Right hindlimb (tissue), 1 donor: ENCODE results near the gene CARD8.
"Not testable (repeated sequence)": the region's sequence is repeated elsewhere in the genome, so short reads cannot be mapped to it uniquely, and the experiment has no call there.

Source experiments
- DNase-seq: peaks from one replicate; pipeline ENCODE4 v3.0.0-alpha.2; 2018

CARD8 gene, protein sequence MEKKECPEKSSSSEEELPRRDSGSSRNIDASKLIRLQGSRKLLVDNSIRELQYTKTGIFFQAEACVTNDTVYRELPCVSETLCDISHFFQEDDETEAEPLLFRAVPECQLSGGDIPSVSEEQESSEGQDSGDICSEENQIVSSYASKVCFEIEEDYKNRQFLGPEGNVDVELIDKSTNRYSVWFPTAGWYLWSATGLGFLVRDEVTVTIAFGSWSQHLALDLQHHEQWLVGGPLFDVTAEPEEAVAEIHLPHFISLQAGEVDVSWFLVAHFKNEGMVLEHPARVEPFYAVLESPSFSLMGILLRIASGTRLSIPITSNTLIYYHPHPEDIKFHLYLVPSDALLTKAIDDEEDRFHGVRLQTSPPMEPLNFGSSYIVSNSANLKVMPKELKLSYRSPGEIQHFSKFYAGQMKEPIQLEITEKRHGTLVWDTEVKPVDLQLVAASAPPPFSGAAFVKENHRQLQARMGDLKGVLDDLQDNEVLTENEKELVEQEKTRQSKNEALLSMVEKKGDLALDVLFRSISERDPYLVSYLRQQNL

DNA sequence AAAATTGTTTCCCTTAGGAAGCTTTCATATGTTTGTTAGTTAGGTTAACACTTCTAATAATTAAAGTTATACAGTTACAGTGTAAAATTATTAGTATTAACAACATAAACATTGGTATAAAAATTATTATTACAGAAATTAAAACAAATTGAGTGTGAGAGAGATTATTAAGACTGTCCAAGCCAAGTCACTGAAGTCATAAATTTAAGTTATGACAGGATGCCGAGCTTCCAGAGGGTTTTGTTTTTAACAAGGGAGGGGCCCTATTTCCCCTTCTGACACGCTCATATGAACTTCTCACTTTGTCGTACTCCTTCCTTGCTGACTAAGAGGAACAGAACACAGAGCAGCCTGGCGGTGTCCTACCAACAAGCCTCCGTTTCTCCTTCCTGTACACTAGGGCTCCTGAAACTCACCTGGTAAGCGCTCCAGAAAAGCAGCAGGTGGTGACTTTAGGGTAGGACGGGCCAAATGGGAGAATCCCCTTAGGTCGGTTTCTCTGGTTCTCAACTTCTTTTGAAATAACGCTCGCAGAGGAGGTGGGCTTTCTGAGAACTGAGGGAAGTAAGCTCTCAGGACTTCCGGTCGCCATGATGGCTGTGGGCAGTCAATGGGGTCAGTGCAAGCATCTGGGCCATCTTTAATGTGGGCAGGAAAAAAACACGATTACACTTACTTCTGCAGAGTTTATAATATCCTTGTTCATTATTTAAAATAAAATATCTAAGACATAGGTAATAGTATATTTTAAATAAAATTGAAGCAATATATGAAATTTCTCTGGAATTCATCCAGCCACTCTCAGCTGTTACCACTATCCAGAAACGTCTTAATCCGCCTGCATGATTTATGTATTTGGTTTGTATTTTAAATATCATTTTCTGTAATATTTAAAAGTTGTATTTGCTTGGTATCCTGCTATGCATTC is at the start of gene CARD8:
TSS of gene CARD8 (minus strand) at position 537 of the 928 bp plus-strand sequence. CDS start 14,892 bp downstream, outside the sequence.
- peak; percentile 91 for DNase-seq

DNA sequence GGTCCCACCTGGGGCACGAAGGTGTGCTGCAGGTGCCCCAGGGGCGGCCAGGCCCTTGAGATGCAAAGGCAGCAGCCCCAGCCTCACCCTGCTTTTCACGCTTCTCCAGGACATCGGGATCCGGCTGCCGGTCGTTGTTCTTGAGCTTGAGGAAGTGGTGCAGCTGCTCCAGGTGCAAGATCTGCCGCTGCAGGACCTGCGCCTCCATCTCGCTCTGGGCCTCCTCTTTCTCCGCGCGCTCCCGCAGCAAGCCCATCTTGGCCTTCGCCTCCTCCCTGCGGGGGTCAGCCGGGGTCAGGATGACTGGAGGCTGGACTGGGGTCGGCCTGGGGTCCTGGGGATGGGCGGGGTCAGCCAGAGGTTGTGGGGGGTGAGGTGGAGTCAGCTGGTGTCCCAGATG is 48.2 kb upstream of the CARD8 start:
- DNase-seq, result no peak

DNA sequence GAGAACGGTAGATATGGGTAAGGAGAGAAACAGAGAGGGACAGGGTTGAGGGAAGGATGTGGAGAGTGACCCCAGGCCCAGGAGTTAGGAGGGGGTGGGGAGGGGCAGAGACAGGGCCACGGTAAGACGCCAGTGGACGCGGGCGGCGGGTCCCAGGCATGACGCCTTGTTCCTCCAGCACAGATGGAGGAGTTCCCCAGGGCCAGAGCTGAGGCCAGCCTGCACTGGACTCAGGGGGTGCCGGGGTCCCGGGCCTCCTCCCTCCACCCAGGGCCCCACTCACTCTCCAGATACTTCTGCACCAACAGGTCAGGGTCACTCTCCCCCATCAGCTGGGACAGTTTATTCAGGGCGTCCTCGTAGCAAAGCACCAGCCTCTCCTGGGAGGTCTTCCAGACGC is 47.7 kb upstream of the CARD8 start:
- no peak for DNase-seq

DNA sequence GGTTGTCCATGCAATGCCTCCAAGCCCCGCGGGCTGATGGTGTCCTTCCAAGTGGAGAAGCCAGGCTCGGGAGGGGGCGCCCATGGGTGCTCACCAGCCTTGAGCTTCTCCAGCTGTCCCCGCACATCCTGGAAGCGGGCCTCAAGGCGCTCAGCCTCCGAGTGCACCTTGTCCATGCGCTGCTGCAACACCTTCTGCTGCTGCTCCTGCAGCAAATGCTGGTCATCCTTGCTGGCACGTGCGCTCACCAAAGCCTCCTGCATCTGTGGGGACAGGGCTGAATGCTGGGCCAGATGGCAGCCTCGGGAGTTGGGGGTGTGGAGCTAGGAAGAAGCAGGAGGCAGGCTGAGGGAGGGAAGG is 46.9 kb upstream of the CARD8 start:
- no peak for DNase-seq

DNA sequence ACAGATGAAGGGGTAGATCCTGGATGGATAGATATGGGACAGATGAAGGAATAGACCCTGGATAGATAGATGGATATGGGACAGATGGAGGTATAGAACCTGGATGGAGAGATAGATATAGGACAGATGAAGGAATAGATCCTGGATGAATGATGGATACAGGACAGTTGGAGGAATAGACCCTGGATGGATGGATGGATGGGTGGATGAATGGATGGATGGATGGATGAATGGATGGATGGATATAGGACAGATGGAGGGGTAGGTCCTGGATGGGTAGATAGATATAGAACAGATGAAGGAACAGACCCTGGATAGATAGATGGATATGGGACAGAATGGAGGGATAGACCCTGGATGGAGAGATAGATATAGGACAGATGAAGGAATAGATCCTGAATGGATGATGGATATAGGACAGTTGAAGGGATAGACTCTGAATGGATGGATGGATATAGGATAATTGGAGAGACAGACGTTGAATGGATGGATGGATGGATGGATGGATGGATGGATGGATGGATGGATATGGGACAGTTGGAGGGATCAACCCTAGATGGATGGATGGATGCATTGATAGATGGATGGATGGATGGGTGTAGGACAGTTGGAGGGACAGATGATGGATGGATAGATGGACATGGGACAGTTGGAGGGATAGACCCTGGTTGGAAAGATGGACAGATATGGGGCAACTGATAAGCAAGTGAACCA is 46.3 kb upstream of the CARD8 start:
- no peak for DNase-seq

DNA sequence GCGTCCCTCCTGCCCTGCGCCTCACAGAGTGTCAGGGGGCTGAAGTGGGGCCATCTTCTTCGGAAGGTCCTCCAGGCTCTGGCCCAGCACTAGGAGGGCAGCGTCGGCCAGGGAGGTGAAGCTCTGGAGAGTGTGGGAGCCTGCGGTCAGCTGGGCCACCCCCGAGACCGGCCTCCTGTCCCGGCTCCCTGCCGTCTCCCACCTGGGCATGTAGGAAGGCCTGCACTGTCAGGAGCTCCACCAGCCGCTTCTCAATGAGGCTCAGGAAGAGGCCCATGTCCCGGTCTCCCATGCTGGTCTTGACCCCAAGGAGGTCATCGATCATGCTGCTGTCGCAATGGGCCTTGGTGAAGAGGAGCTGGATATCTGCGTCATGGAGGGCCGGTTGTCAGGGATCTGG is 42.3 kb upstream of the CARD8 start:
- DNase-seq, result no peak

DNA sequence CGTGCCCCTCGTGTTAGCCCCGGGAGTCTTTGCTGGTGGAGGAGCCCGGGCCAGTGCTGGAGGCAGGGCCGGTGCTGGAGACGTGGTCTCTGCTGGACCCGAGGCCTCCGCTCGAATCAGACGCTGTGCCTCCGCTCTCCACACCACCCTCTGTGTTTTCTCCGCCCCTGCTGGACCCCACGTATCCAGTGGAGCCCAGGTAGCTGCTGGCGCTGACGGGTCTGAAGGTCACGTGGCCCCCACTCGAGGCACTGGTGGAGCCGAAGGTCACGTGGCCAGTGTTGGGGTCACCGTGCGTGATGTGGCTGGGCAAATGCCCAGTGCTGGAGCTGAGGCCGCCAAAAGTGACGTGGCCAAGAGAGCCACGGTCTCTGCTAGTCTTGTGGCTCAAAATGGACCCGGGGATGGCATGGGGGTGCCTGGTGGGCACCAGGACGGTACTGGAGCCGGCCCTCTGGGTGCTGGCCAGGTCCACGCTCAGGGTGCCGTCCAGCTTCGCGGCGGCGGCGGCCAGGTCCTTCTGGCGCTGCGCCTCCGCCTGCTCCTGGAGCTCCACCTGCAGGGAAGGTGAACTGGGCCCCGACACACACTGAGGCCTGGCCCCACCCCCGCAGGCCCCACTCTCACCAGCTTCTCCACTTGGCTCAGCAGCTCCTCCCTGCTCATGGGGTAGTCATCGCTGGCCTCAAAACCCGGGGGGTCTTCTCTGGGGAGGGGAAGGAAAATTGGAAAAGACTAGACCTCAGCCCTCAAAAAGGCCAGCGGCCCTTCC is 41.4 kb upstream of the CARD8 start:
- DNase-seq, result no peak

DNA sequence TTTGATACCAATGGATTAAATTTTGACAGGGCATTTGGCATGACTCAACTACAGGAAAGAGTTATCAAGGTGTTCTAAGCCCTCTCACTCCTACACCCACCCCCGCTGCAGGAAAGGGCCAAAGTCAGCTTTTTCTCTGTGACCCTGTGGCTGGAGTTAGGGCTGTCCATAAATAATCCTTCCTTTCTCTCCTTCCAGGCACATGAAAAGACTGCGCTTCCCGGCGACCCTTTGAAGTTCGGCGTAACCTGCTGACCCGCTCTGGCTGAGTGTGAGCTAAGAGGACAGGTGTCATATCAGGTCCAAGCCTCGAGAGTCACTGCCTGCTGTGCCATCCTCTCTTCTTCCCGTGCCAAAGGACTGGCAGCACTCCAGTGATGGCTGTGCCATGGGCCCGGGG is 39.7 kb upstream of the CARD8 start:
- no peak for DNase-seq

DNA sequence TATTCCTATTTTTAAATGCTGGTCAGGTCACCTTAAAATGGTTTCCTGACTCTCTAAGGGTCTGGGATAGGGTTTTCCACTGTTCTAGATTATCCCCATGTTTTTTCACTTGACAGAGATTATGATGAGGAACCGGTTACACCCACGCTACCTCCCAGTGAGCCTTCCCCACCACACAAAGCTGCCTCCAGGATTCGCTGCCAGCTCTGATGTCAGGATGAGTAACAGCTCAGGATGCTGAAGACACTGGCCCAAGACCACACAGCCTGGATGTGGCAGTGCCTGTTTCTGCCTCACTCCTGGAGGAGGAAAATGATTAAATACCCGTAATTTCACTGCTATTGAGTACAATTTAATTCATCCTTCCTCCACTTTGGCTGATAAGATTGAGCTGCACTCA is 37.1 kb upstream of the CARD8 start:
- DNase-seq, result no peak

DNA sequence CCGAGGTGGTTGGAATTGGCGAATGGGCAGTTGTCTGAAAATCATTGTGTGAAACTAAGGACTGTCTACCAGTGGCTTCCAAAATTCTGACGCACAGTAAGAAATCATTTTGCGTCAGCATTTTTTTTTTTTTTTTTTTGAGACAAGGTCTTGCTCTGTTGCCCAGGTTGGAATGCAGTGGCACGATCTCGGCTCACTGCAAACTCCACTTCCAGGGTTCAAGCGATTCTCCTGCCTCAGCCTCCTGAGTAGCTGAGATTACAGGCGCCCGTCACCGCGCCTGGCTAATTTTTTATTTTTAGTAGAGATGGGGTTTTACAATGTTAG is 35.7 kb upstream of the CARD8 start:
- not testable (repeated sequence) for DNase-seq

DNA sequence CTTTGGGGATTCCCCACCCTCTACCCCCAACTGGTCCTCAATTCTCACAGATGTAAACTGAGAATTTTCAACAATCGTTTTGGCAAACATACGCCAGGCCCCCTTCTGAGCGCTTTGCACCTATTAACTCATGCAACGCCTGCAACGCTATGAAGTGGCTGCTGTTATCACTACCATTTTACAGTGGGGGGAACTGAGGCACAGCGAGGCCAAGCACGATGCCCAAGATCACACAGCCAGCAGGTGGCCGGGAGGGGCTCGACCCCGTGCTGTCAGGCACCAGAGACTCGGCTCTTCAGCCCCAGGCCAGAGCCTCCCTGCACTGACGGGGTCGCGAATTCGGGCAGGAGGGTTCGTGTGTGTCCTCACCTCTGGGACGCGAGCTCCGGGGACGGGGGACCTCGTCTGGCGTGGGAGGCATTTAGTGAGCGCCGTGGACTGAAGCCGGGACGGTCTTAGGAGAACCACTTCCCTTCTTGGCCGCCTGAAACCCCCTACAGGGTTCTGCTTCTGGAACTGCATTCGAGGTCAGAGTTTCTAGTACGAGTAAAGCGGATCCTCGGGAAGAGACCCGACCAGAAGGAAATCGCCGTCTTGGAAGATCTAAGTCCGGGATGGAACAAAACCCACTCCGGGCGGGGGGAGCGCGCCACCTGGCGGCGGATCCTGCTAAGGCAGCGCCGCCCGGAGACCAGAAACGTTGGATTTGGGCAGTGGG is 35.2 kb upstream of the CARD8 start:
- DNase-seq, result peak; percentile 91

DNA sequence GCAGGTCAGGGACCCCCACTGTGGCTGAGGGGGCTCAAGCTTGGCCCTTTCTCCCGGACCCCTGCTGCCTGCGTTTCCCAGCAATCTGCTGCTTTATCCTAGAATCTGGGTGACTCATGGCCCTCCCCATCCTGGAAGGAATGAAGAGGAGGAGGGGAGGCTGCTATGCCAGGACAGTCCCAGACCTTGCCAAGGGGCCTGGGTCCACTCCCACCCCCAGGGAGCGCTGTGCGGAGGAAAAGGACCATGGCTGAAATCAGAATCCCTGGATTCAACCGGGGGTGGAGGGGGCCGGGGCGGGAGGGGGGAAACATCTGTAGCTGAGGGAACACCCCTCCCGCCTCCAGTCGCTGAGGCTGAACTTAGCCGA is 34.7 kb upstream of the CARD8 start:
- DNase-seq, result peak; percentile 62

DNA sequence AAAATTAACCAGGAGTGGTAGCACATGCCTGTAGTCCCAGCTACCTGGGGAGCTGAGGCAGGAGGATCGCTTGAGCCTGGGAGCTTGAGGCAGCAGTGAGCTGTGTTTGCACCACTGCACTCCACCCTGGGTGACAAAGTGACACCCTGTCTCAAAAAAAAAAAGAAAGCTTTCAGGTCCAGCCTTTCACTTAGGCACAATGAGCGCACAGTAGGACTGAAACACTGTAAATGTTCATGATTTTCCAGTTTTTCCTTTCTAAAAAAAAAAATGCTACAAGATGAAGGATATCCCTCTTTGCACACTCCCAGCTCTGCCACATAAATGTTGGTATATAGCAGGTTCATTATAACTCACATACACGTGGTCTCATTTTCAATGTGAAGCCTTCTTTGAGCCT is 32.0 kb upstream of the CARD8 start:
- no peak for DNase-seq

DNA sequence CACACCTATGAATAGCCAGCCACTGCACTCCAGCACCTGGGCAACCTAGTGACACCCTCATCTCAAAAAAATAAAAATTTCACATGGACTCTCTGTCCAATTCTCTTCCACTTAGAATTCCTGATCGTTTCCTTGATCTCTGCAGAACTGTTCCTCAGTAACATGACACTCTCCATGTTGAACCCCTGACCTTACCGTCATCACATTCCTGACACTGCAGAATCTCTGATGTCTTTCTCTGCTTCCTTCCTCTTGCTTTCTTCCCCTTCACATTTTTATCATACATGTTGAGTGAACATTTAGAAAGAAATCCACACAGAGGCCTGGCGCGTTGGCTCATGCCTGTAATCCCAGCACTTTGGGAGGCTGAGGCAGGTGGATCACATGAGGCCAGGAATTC is 29.2 kb upstream of the CARD8 start:
- no peak for DNase-seq

DNA sequence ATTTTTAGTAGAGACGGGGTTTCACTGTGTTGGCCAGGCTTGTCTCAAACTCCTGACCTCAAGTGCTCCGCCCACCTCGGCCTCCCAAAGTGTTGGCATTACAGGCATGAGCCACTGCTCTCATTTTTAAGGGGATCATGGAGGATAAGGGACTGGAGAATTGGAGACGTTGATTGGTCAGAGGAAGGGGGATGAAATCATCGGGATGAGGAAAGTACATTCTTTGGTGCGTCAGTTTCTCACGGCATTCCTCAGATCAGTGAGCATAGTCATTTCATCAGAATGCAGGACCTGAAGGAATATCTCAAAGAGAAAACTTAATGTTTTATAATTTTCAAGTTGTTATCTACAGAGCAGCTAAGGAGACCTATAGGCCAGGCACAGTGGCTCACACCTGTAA is 28.2 kb upstream of the CARD8 start:
- no peak for DNase-seq

DNA sequence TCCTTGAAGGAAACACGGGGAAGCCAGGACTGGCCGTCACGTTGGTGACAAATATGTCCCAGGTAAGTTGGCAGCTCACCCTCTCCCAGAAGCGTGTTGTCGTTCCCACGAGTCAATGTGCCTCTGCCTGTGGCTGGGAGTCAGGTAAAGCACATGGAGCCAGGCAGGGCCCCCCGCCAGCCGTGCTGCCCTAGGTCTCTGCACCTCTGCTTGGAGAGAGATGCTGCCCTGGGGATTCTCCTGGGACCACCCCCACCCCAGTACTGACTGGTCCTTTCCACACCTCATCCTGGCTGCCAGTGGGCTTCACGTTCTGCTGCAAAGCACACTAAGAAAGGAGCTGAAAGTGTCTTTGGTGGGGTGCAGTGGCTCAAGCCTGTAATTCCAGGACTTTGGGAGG is 24.0 kb upstream of the CARD8 start:
- DNase-seq, result no peak

DNA sequence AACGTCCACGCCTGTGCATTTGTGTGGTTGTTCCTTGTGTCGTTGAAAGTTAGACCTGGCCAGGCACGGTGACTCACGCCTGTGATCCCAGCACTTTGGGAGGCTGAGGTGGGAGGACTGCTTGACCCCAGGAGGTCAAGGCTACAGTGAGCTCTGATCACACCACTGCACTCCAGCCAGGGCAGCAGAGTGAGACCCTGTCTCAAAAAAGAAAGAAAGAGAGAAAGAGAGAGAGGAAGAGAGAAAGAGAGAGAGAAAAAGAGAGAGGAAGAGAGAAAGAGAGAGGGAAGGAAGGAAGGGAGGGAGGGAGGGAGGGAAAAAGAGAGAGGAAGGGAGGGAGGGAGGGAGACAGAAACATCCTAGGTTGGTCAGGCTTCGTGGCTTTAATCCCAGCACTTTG is 19.2 kb upstream of the CARD8 start:
- DNase-seq, result no peak

DNA sequence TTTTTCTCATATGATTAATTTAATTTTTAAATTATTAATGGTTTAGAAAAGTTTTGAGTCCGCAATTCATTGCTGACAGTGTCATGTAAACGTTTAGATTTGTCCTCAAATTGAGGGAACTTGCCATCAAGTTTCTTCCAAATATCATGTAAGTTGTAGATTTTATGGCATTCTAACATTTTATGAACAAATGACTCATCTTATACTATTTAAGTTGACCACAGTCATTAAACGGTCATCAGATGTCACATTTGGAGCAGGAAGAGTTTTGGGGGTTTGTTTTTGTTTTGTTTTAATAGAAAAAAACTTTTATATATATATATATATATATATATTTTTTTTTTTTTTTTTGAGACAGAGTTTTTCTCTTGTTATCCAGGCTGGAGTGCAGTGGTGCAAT is 18.5 kb upstream of the CARD8 start:
- no peak for DNase-seq

DNA sequence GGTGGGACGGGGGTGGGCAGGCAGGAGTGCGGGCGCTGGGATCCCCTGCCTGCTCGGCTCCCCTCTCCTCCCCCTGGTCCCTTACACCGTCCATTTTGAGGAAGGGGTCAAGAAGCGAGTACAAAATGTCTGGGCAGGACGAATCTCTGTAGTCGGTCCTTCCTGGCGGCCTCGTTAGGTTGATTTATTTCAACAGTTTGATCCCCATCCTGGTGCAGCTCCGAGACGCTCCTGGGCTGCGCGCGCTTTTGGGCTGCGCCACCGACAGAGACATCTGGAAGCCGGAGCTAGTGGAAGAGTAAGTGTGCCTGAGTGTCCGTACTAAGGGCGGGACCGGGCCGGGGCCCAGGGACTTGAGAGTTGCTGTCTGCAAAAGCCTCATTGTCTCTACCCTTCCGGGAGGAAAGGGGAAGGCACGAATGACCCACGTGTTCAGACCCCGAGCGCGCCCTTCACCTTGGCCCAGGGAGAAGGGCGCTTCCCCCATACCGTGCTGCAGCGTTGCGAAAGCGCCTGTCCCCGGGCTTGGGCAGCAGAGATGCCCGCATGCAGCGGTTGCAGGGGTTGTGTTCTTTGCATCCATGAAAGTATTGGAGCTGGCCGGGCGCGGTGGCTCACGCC is 15.9 kb upstream of the CARD8 start:
- DNase-seq, result peak; percentile 79

DNA sequence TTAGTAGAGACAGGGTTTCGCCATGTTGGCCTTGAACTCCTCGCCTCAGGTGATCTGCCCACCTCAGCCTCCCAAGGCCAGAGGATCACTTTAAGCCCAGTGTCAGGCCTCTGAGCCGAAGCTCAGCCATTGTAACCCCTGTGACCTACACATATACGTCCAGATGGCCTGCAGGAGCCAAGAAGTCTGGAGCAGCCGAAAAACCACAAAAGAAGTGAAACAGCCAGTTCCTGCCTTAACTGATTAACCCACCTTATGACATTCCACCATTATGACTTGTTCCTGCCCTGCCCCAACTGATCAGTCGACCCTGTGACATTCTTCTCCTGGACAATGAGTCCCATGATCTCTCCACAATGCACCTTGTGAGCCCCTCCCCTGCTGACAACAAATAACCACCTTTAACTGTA is 13.9 kb upstream of the CARD8 start:
- not testable (repeated sequence) for DNase-seq

DNA sequence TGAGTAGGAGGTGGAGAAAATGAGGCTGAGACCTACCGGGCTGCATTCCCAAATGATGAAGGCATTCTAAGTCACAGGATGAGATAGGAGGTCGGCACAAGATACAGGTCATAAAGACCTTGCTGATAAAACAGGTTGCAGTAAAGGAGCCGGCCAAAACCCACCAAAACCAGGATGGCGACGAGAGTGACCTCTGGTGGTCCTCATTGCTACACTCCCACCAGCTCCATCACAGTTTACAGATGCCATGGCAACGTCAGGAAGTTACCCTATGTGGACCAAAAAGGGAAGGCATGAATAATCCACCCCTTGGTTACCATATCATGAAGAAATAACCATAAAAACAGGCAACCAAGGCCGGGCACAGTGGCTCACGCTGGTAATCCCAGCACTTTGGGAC is 9.6 kb upstream of the CARD8 start:
- not testable (repeated sequence) for DNase-seq
